Stimulated activated naive CD8-positive, alpha-beta T cell treated with anti-CD3 and anti-CD28 coated beads, Interleukin-15, Interleukin-2, amounts not matched to agents 100 ng/mL and 50 ng/mL, for 24 hours (primary cell): Measurements from ENCODE around the gene ZNF512B.
"Not testable (repeated sequence)": the region's sequence is repeated elsewhere in the genome, so short reads cannot be mapped to it uniquely, and the experiment has no call there.

Source experiments
- H3K27ac Mint-ChIP-seq: one replicate; pipeline ENCODE4 v1.8.0; 2021; ENCODE audit warnings: mild to moderate bottlenecking, mixed read lengths
- H3K27me3 Mint-ChIP-seq: one replicate; pipeline ENCODE4 v1.8.0; 2021; ENCODE audit warnings: mixed read lengths
- H3K36me3 Mint-ChIP-seq: one replicate; pipeline ENCODE4 v1.8.0; 2021; ENCODE audit warnings: low read depth, mixed read lengths
- H3K4me1 Mint-ChIP-seq: one replicate; pipeline ENCODE4 v1.8.0; 2021; ENCODE audit warnings: low read depth, mixed read lengths
- H3K4me3 Mint-ChIP-seq: one replicate; pipeline ENCODE4 v1.8.0; 2021; ENCODE audit warnings: mild to moderate bottlenecking, mixed read lengths
- H3K9me3 Mint-ChIP-seq: one replicate; pipeline ENCODE4 v1.8.0; 2021; ENCODE audit warnings: mixed read lengths

The ZNF512B gene

GRCh38 chr20:63971960-63972311 is 2.2 kb upstream of the ZNF512B start:
- H3K27me3 Mint-ChIP-seq, H3K27ac Mint-ChIP-seq, H3K9me3 Mint-ChIP-seq, H3K4me3 Mint-ChIP-seq: not testable (repeated sequence)
- Mint-ChIP-seq H3K4me1 (peaks cover 26% of the 10 kb centered on the region), H3K36me3 (peaks cover 25% of the 10 kb centered on the region)

GRCh38 chr20:63970714-63971431 is 1.1 kb upstream of the ZNF512B start:
- Mint-ChIP-seq H3K4me3 (peak overlapping the region; percentile 54), H3K27ac (no peak overlapping the region), H3K36me3 (peaks cover 20% of the 10 kb centered on the region), H3K4me1 (peaks cover 16% of the 10 kb centered on the region), H3K9me3 (no peaks in the 10 kb centered on the region), H3K27me3 (no peaks in the 10 kb centered on the region)

GRCh38 chr20:63968928-63969760 is 586 bp downstream of the ZNF512B start:
- Mint-ChIP-seq H3K27me3 (no peaks in the 10 kb centered on the region), H3K9me3 (no peaks in the 10 kb centered on the region), H3K27ac (peak overlapping the region; percentile 61), H3K4me1 (peaks cover 15% of the 10 kb centered on the region), H3K36me3 (peaks cover 15% of the 10 kb centered on the region), H3K4me3 (peak overlapping the region; percentile 83)

GRCh38 chr20:63968136-63968927 is 1.4 kb downstream of the ZNF512B start:
- Mint-ChIP-seq H3K27ac (peak overlapping the region; percentile 61), H3K9me3 (no peaks in the 10 kb centered on the region)

GRCh38 chr20:63967330-63968135 is 2.2 kb downstream of the ZNF512B start:
- Mint-ChIP-seq H3K36me3 (peaks cover 7% of the 10 kb centered on the region), H3K4me1 (peaks cover 11% of the 10 kb centered on the region), H3K4me3 (no peak overlapping the region), H3K27ac (no peak overlapping the region), H3K27me3 (no peaks in the 10 kb centered on the region), H3K9me3 (no peaks in the 10 kb centered on the region)

More at GRCh38 chr20:63968136-63968927, 1.4 kb downstream of the ZNF512B start:
- H3K36me3 Mint-ChIP-seq, result peaks cover 11% of the 10 kb centered on the region
- H3K4me3 Mint-ChIP-seq, result peak overlapping the region; percentile 83
- no peaks in the 10 kb centered on the region for H3K27me3 Mint-ChIP-seq
- H3K4me1 Mint-ChIP-seq, result peaks cover 11% of the 10 kb centered on the region

- Mint-ChIP-seq H3K4me1 (peaks cover 11% of the 10 kb centered on the region), H3K36me3 (peaks cover 7% of the 10 kb centered on the region), H3K27me3 (no peaks in the 10 kb centered on the region), H3K9me3 (no peaks in the 10 kb centered on the region), H3K27ac (no peak overlapping the region), H3K4me3 (no peak overlapping the region)
Measured at GRCh38 chr20:63966944-63967322, 2.8 kb downstream of the ZNF512B start.

- H3K27me3 Mint-ChIP-seq, result no peaks in the 10 kb centered on the region
- H3K9me3 Mint-ChIP-seq, result no peaks in the 10 kb centered on the region
- peaks cover 9% of the 10 kb centered on the region for H3K36me3 Mint-ChIP-seq
- no peak overlapping the region for H3K27ac Mint-ChIP-seq
- no peak overlapping the region for H3K4me3 Mint-ChIP-seq
- H3K4me1 Mint-ChIP-seq, result peaks cover 11% of the 10 kb centered on the region
Measured at GRCh38 chr20:63966172-63966943, 3.4 kb downstream of the ZNF512B start.

- Mint-ChIP-seq H3K9me3 (no peaks in the 10 kb centered on the region), H3K36me3 (peaks cover 11% of the 10 kb centered on the region), H3K4me3 (no peak overlapping the region), H3K4me1 (peaks cover 11% of the 10 kb centered on the region), H3K27ac (no peak overlapping the region), H3K27me3 (no peaks in the 10 kb centered on the region)
Measured at GRCh38 chr20:63964412-63964811, 5.3 kb downstream of the ZNF512B start.

- H3K27ac Mint-ChIP-seq, result no peak overlapping the region
- H3K4me3 Mint-ChIP-seq, result no peak overlapping the region
- H3K4me1 Mint-ChIP-seq, result peaks cover 9% of the 10 kb centered on the region
- H3K36me3 Mint-ChIP-seq, result peaks cover 11% of the 10 kb centered on the region
- H3K9me3 Mint-ChIP-seq, result no peaks in the 10 kb centered on the region
- H3K27me3 Mint-ChIP-seq, result no peaks in the 10 kb centered on the region
Measured at GRCh38 chr20:63963784-63964301, 5.9 kb downstream of the ZNF512B start.

- H3K4me1 Mint-ChIP-seq, result peaks cover 7% of the 10 kb centered on the region
- no peaks in the 10 kb centered on the region for H3K9me3 Mint-ChIP-seq
- H3K27ac Mint-ChIP-seq, result no peak overlapping the region
- H3K27me3 Mint-ChIP-seq, result no peaks in the 10 kb centered on the region
- peaks cover 11% of the 10 kb centered on the region for H3K36me3 Mint-ChIP-seq
- H3K4me3 Mint-ChIP-seq, result no peak overlapping the region
Measured at GRCh38 chr20:63963348-63963741, 6.4 kb downstream of the ZNF512B start.

GRCh38 chr20:63962426-63963347 is 7.0 kb downstream of the ZNF512B start:
- no peak overlapping the region for H3K27ac Mint-ChIP-seq
- H3K9me3 Mint-ChIP-seq, result no peaks in the 10 kb centered on the region
- H3K4me1 Mint-ChIP-seq, result peaks cover 8% of the 10 kb centered on the region
- no peak overlapping the region for H3K4me3 Mint-ChIP-seq
- H3K36me3 Mint-ChIP-seq, result peaks cover 11% of the 10 kb centered on the region
- no peaks in the 10 kb centered on the region for H3K27me3 Mint-ChIP-seq

GRCh38 chr20:63961664-63962425 is 7.9 kb downstream of the ZNF512B start:
- Mint-ChIP-seq H3K9me3 (no peaks in the 10 kb centered on the region), H3K4me3 (no peak overlapping the region), H3K27me3 (no peaks in the 10 kb centered on the region), H3K36me3 (peaks cover 9% of the 10 kb centered on the region), H3K27ac (no peak overlapping the region), H3K4me1 (peaks cover 16% of the 10 kb centered on the region)
